ENCODE results near the gene B4GALT1. TPM values are rescaled to one million over a fixed set of nuclear protein-coding genes. Genes with fewer than 3 reads are reported as not detected.

Gene B4GALT1
- total and polyA plus RNA-seq, 2 of the 8 experiments (the other 6 are each of a cell fraction or from before 2014, with no cell fraction given) = 12.8 to 18.2 TPM

DNA sequence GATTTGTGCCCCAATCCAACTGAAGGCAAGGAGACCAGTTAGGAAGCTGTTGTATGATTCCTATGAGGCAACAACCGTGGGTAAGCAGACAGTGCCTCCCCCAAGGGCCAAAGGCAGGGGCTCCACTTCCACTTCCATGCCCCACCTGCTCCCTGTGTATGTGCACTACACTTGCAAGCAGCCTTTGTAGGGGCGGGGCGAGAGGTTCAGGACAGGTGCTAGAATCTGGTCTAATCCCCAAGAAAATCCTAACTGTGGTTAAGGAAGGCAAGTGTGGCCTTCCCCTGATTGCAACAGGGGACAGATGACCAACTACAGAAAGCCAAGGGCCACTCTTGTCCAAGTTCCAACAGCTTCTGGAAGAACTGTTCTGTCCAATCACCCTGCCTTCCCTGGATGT lies 41.7 kb downstream of the B4GALT1 start:
- no peak overlapping the region for H4K91ac ChIP-seq (replicated peaks; ENCODE audit: insufficient read length, low read length)
- no peak overlapping the region for H3K18ac ChIP-seq (ENCODE audit: extremely low read depth, low read length)
- 89% methylated on average over 3 of the region's 3 CpGs; no CpG with 5 or more reads in 1 of the 2 experiments for WGBS, 2 experiments (ENCODE audit: extremely low coverage in 1 of 2, insufficient coverage in 1 of 2, insufficient read length in 1 of 2, insufficient replicate concordance in 2 of 2, low coverage in 1 of 2, low lambda C conversion rate in 2 of 2, missing lambda C conversion rate in 1 of 2)
- H3K79me2 ChIP-seq (ENCODE audit: control insufficient read depth in 1 of 2, insufficient read depth in 2 of 2, low read length in 2 of 2) = no peaks in the 10 kb centered on the region
- no peak overlapping the region for H2BK120ac ChIP-seq (replicated peaks; ENCODE audit: low read depth, low read length)
- FAIRE-seq (no peak), DNase-seq (ENCODE audit: low read depth in 1 of 2, low spot score in 2 of 2) (no peak)
- 0 out of 2 replicates have a peak overlapping the region, but pooled peaks have one; percentile 17 for H2BK12ac ChIP-seq (ENCODE audit: low read depth, low read length)
- no peak overlapping the region for H4K8ac ChIP-seq (ENCODE audit: extremely low read depth, insufficient read depth, low read length)
- no peaks in the 10 kb centered on the region for H3K27me3 ChIP-seq (replicated peaks in 1 of 4; ENCODE audit: control insufficient read depth in 3 of 4, extremely low read depth in 1 of 4, insufficient read depth in 3 of 4, low read length in 3 of 4)
- no peak overlapping the region for H2BK20ac ChIP-seq (ENCODE audit: low read length)
- no peak overlapping the region for H3K4me2 ChIP-seq (ENCODE audit: insufficient read depth in 1 of 2, low read depth in 2 of 2, low read length in 2 of 2)
- no peak overlapping the region for H3K23ac ChIP-seq (ENCODE audit: insufficient read length)
- H2BK15ac ChIP-seq (ENCODE audit: low read length) = no peak overlapping the region
- ChIA-PET POLR2A (ENCODE audit: partially characterized antibody) (no interaction called here), CTCF (ENCODE audit: partially characterized antibody) (interaction anchor here (0.9 to 1.3 kb wide), 2 partner anchors 45 to 103 kb away, joined by 3 to 4 read pairs; no protein-coding TSS in a partner anchor)
- no peaks in the 10 kb centered on the region for H3K36me3 ChIP-seq (ENCODE audit: control insufficient read depth in 2 of 4, insufficient read depth in 4 of 4, low read length in 3 of 4)
- H4K20me1 ChIP-seq (replicated peaks in 1 of 2; ENCODE audit: control insufficient read depth in 1 of 2, insufficient read depth in 2 of 2, low read length in 2 of 2) = peaks cover 0 to 2% of the 10 kb centered on the region in 2 experiments
- H4K5ac ChIP-seq (ENCODE audit: insufficient read length, low read depth, low read length) = no peak overlapping the region
- no peak overlapping the region for H2BK5ac ChIP-seq (ENCODE audit: low read depth, low read length)
- H3K9ac ChIP-seq (replicated peaks in 1 of 4; ENCODE audit: extremely low read depth in 1 of 4, low read depth in 3 of 4, low read length in 3 of 4) = no peak overlapping the region
- peak overlapping the region; percentile 96; the same call in 1 of the 2 replicates for H2AK5ac ChIP-seq (ENCODE audit: low read depth, low read length)
- H3K14ac ChIP-seq (ENCODE audit: insufficient read length) = no peak overlapping the region
- no peaks in the 10 kb centered on the region for H3K23me2 ChIP-seq (ENCODE audit: low read depth, low read length)
- TF ChIP-seq CREB1 (IDR thresholded peaks at IDR 0.05) (no peak), SIX5 (IDR thresholded peaks at IDR 0.05; ENCODE audit: low read depth, low read length) (no peak), EGR1 (IDR thresholded peaks at IDR 0.05; ENCODE audit: borderline replicate concordance, low read depth, low read length) (no peak), JUN (IDR thresholded peaks at IDR 0.05; ENCODE audit: low read depth, low read length) (no peak)
- H2AFZ ChIP-seq (ENCODE audit: low read length) = no peak overlapping the region
- no peak overlapping the region for H3K4ac ChIP-seq (replicated peaks; ENCODE audit: insufficient read length, low read depth, low read length)
- no peak overlapping the region for H3K56ac ChIP-seq (replicated peaks; ENCODE audit: insufficient read length, low read depth, low read length)
- no peak overlapping the region for H3K27ac ChIP-seq (ENCODE audit: low read depth, low read length)
- H3K4me1 ChIP-seq (replicated peaks in 1 of 4; ENCODE audit: control insufficient read depth in 3 of 4, insufficient read depth in 4 of 4, low read length in 3 of 4) = peaks cover 0 to 3% (median 0%) of the 10 kb centered on the region in 4 experiments; a peak in 1 of 7 replicates
- H3K9me3 ChIP-seq (ENCODE audit: insufficient read depth in 2 of 2, low read depth in 1 of 2, low read length in 1 of 2) = no peaks in the 10 kb centered on the region; a peak in 1 of 4 replicates
- no peak overlapping the region for H3K4me3 ChIP-seq (ENCODE audit: extremely low read depth in 1 of 4, insufficient read depth in 2 of 4, low read depth in 3 of 4, low read length in 4 of 4)
- H3K79me1 ChIP-seq (ENCODE audit: low read depth, low read length) = no peaks in the 10 kb centered on the region
